Activated naive CD8-positive, alpha-beta T cell treated with anti-CD3 and anti-CD28 coated beads for 36 hours (primary cell): ENCODE measurements around the gene ITPRID2. TPM values are rescaled to one million over a fixed set of nuclear protein-coding genes. Genes with fewer than 3 reads are reported as not detected.

Source experiments
- DNase-seq: peaks from one replicate; pipeline ENCODE4 v3.0.0; 2021
- H3K27ac Mint-ChIP-seq: one replicate; pipeline ENCODE4 v1.8.0; 2022; ENCODE audit warnings: mild to moderate bottlenecking, moderate library complexity, mixed read lengths
- H3K27me3 Mint-ChIP-seq: one replicate; pipeline ENCODE4 v1.8.0; 2022; ENCODE audit warnings: mild to moderate bottlenecking, mixed read lengths
- H3K36me3 Mint-ChIP-seq: one replicate; pipeline ENCODE4 v1.8.0; 2021; ENCODE audit warnings: mild to moderate bottlenecking, mixed read lengths
- H3K4me1 Mint-ChIP-seq: one replicate; pipeline ENCODE4 v1.8.0; 2021; ENCODE audit warnings: mixed read lengths
- H3K4me3 Mint-ChIP-seq: one replicate; pipeline ENCODE4 v1.8.0; 2022; ENCODE audit warnings: mild to moderate bottlenecking, moderate library complexity, mixed read lengths
- H3K9me3 Mint-ChIP-seq: one replicate; pipeline ENCODE4 v1.8.0; 2022; ENCODE audit warnings: mixed read lengths
- total RNA-seq, 2 experiments: library from RNA; stranded (reverse); gene quantifications; one replicate each; pipeline ENCODE4 v1.2.3, GENCODE V29; 2021

Gene ITPRID2
- total RNA-seq, 2 experiments from 2014 or later, result 47.2 to 49.4 TPM

DNA sequence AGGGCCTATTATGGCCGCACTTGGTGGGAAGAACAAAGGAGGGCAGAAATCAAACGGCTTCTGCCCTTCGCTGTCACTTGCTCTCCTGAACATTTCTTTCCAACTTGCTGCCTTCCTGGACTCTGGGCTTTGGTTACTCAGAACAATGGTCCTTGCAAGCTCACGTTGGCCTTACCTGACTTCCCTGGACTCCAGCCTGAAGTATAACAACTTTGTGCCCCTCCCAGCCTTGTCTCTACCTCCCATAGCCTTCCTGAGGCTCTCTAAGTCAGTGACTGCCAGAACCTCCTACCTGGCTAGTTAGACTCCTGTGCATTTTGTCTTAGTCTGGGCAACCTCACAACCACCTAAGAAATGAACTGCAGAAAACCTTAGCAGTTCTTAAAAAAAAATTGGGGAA lies 30.2 kb upstream of the ITPRID2 start:
- Mint-ChIP-seq H3K9me3 (no peaks in the 10 kb centered on the region), H3K27me3 (no peaks in the 10 kb centered on the region), H3K4me3 (no peak overlapping the region), H3K4me1 (no peaks in the 10 kb centered on the region), H3K27ac (no peak overlapping the region), H3K36me3 (no peaks in the 10 kb centered on the region)
- DNase-seq, result no peak

DNA sequence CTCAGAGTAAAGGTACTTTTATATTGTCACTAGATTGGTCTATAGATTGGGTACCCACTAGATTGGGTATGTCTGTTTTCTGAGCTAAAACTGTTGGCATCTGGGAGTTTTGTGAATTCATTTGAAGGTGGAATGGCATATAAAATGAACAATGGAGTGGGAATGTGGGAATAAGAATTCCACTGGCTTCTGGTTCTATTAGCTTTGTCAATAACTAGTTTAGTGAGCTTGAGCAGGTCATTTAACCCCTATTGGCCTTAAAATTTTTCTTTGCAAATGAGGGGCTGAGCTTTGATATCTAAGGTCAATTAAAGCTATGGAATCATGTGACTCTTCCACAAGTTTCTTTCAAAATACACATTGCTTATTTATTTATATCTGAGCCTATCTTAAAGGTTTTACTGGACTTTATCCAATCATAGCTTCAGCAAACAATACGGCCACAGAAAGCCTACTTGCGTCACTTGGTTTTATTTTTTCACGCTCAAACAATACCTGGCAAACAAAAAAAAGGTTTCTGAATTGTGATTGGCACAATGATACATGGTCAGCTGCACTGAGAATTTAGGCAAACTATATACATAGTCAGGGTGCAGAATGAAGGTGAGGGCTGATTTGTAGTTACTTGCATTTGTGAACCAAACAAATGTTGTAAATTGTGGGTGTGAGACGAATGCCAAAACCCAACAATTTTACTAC lies 28.8 kb upstream of the ITPRID2 start:
- H3K4me3 Mint-ChIP-seq, result no peak overlapping the region
- H3K27me3 Mint-ChIP-seq, result no peaks in the 10 kb centered on the region
- H3K9me3 Mint-ChIP-seq, result no peaks in the 10 kb centered on the region
- no peak for DNase-seq
- no peaks in the 10 kb centered on the region for H3K4me1 Mint-ChIP-seq
- H3K36me3 Mint-ChIP-seq, result no peaks in the 10 kb centered on the region
- H3K27ac Mint-ChIP-seq, result no peak overlapping the region

DNA sequence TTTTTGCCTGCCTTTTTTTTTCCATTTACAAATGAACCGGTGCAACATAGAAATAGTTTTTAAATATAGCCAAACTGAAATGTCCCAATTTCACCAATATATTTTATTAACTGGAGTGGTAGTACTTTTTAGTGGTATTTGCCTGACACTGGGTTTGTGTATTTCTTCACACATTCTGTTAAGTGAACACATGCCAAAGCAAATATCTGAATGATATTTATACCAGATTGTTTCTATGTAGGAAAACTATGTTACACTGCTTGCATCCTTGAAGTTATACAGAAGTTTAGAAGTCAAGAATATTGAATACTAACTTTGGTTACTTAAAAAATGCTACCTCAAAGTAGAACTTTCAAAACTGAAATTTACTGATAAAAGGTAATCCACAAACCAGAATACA lies 19.4 kb upstream of the ITPRID2 start:
- no peaks in the 10 kb centered on the region for H3K27me3 Mint-ChIP-seq
- no peak for DNase-seq
- no peaks in the 10 kb centered on the region for H3K9me3 Mint-ChIP-seq
- H3K4me1 Mint-ChIP-seq, result no peaks in the 10 kb centered on the region
- no peaks in the 10 kb centered on the region for H3K36me3 Mint-ChIP-seq
- H3K4me3 Mint-ChIP-seq, result no peak overlapping the region
- no peak overlapping the region for H3K27ac Mint-ChIP-seq

DNA sequence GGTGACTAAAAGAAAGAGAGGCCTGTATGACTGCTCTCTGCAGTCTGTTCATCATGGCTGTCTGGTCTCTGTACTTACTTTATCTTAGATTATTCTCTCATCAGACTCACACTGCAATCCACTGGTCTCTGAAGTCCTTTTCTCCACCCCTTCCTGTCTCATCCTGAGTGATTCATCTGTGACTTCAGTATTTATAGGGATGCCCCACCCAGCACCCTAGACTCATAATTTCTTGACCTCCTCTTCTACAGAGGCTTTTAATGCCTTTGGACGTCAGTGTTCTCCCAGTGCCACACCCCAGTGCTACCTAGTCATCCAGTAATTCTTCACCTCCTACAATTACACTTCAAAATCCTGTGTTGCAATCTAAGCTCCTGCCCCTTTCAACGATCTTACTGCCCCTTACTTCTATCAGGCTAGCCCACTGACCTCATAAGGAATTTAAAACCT lies 14.9 kb upstream of the ITPRID2 start:
- Mint-ChIP-seq H3K9me3 (no peaks in the 10 kb centered on the region), H3K36me3 (no peaks in the 10 kb centered on the region), H3K27ac (no peak overlapping the region), H3K27me3 (no peaks in the 10 kb centered on the region), H3K4me3 (no peak overlapping the region), H3K4me1 (no peaks in the 10 kb centered on the region)
- DNase-seq, result no peak

DNA sequence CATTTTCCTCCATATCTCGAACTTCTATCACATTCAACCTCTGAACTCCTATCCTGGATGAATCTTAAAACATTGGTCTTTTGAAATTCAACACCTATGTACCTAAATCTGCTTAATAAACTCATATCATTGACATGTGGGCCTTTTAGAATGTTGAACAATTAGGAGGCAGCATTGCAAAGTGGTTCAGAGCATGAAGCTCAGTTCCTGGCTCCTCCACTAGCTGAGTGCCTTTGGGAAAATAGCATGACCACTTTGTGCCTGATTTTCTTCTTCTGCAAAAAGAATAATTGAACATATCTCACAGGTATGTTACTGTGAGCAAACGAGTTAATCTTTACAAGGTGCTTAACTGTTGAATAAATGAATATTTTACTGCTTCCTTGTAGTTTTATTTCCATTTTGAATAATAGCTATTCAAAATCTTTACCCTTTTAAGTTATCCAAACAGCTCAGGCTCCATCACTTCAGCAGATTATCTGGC lies 14.3 kb upstream of the ITPRID2 start:
- Mint-ChIP-seq H3K4me3 (no peak overlapping the region), H3K4me1 (no peaks in the 10 kb centered on the region), H3K27me3 (no peaks in the 10 kb centered on the region), H3K9me3 (no peaks in the 10 kb centered on the region), H3K36me3 (no peaks in the 10 kb centered on the region), H3K27ac (no peak overlapping the region)
- DNase-seq, result no peak

DNA sequence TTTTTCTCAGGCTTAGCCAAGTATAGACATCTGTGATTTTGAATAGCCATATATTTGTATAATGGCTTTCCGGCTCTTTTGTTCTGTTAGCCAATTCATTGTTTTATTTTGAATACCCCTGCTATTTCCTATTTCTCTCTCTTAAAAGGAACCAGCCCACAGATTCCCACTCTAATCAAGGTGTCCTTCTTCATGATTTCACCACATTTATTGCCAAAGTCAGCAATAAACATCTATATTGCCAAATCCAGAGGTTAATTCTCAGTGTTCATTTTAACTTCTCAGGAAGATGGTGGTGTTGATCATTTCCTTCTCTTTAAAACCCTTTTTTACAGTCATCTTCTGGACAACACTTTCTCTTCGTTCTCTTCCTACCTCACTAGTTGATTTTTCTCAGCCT lies 13.1 kb upstream of the ITPRID2 start:
- no peak for DNase-seq
- H3K27ac Mint-ChIP-seq, result no peak overlapping the region
- no peaks in the 10 kb centered on the region for H3K27me3 Mint-ChIP-seq
- no peak overlapping the region for H3K4me3 Mint-ChIP-seq
- no peaks in the 10 kb centered on the region for H3K4me1 Mint-ChIP-seq
- H3K9me3 Mint-ChIP-seq, result no peaks in the 10 kb centered on the region
- H3K36me3 Mint-ChIP-seq, result no peaks in the 10 kb centered on the region

DNA sequence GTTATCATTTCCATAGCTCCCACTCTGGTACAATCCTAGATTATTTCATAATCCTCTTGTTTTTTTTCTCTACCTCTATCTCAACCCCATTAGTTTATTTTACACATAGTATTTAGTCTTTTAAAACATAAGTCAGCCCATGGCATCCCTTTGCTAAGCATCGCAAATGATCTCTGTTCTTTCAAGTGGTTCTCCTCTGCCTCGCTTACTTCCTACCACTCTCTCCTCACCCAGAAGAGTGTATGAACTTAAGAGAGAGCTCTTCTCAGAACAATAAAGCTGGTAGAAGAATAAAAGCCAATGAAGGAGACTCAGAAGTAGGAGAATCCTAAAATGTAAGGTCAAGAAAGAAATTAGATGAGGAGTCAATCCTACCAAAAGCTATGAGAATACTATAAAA lies 12.2 kb upstream of the ITPRID2 start:
- Mint-ChIP-seq H3K9me3 (no peaks in the 10 kb centered on the region), H3K4me1 (no peaks in the 10 kb centered on the region), H3K27me3 (peaks cover 4% of the 10 kb centered on the region)

DNA sequence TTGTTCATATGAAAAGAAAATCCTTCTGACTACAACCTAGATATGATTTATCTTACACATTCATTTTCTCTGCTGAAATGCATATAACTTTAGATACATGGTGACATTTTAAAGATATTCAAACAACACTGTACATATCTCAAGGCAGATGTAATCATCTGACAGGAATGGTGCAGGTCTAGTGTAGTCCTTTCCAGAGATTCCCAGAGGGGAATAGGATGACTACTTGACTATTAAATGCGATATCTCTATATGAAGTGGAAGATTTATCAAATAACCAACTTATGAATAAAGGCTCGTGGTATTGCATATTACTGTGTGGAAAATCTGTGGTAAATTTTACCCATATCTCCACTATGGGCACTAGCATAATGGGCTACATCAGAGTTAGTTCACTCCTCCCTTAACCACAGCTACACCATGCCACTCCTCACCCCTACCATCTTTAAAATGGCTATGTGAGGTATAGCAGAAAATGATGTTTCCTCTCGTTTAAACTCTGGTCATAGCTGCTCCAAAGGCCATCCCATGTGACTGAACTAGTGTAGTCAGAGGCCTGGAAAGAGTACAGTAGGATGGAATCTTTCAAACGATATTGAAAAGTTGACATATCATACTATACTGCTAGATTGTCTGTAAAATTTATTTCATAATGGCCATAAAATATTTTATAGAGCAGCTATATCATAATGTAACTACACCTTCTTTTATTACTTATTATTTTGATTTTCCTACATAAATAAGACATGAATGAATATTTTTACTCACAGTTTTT lies 9.1 kb upstream of the ITPRID2 start:
- Mint-ChIP-seq H3K27me3 (peaks cover 18% of the 10 kb centered on the region), H3K4me1 (no peaks in the 10 kb centered on the region), H3K9me3 (no peaks in the 10 kb centered on the region), H3K4me3 (no peak overlapping the region), H3K27ac (no peak overlapping the region), H3K36me3 (no peaks in the 10 kb centered on the region)
- DNase-seq, result no peak

More for the DNA sequence above, 12.2 kb upstream of the ITPRID2 start:
- Mint-ChIP-seq H3K27ac (no peak overlapping the region), H3K4me3 (no peak overlapping the region), H3K36me3 (no peaks in the 10 kb centered on the region)
- no peak for DNase-seq

DNA sequence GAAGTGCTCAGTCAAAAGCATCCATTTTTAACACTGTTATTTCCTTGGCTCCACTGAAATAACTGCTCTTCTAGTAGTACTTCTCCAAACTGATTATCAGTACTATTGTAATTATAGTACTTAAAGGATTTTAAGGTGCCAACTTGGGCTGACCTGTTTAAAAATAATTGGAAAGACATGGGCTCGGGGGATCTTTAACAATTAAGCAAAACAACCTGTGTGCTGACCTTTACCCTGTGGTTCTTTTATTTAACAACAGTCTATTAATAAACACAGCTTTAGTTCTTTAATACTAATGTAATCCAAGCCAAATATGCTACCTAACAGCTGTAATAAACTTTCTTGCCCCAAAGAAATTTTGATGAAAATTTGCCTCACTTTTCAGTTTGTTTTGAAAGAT lies 6.9 kb upstream of the ITPRID2 start:
- Mint-ChIP-seq H3K4me3 (no peak overlapping the region), H3K36me3 (no peaks in the 10 kb centered on the region), H3K4me1 (no peaks in the 10 kb centered on the region), H3K9me3 (no peaks in the 10 kb centered on the region), H3K27ac (no peak overlapping the region), H3K27me3 (peaks cover 23% of the 10 kb centered on the region)
- DNase-seq, result no peak

DNA sequence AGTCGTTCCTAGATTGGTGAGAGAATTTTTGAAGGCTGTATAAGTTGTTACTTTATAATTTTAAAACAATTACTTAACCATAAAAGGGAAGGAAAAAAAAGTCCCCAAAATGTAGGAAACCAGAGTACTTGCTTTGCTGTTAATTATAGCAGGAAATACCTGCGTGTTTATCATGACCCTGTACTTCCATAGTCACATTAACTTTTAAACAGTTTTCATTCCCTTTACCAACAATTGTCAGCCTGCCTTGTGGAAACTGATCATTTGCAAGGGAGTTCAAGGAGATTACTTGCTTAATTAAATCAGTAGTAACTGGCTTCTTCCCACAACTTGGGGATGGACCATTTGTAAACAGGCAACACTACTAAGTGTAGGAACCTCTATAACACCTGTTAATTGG lies 6.4 kb upstream of the ITPRID2 start:
- no peaks in the 10 kb centered on the region for H3K9me3 Mint-ChIP-seq
- no peak overlapping the region for H3K27ac Mint-ChIP-seq
- H3K4me3 Mint-ChIP-seq, result no peak overlapping the region
- H3K36me3 Mint-ChIP-seq, result no peaks in the 10 kb centered on the region
- no peaks in the 10 kb centered on the region for H3K4me1 Mint-ChIP-seq
- no peak for DNase-seq
- H3K27me3 Mint-ChIP-seq, result peaks cover 28% of the 10 kb centered on the region

DNA sequence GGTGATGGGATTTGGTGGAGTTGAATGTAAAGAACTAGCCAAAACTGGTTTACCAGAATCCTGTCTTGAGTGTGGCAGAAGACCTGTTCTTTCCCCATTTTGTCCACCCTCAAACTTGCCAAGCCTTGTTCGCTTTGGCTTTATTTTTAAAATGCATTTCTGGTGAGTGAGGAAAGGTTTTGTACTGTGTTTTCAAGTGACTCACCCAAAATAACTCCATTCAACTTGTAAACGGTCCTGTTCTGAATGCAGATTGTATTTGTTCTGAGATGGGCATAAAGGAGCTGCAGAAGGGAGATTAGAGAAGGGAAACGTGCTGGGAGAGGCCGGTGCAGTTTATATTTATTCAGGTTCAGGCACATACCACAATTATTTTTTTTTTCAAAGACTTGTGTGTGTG lies 5.3 kb upstream of the ITPRID2 start:
- Mint-ChIP-seq H3K27me3 (peaks cover 35% of the 10 kb centered on the region), H3K9me3 (no peaks in the 10 kb centered on the region), H3K36me3 (no peaks in the 10 kb centered on the region), H3K4me1 (peaks cover 2% of the 10 kb centered on the region), H3K4me3 (no peak overlapping the region), H3K27ac (no peak overlapping the region)
- no peak for DNase-seq

DNA sequence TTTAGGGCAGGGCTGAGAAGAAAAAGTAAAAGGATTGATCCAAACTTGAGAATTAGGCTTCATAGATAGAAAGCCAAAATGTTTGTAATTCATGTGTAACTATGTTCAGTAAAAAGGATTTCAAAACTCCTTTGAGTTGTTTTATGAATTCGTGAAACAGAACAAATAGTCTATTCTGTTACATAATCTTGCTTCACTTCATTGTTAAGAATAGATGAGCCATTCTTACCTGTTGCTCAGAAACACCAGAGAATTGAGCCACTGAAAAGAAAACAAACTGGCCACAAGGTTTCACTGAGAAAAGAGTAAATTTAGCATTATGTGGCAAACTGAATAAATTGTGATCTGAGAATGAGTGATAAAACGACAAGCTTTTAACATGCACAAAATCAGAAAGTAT lies 4.5 kb upstream of the ITPRID2 start:
- H3K27me3 Mint-ChIP-seq, result peaks cover 36% of the 10 kb centered on the region
- no peak overlapping the region for H3K27ac Mint-ChIP-seq
- no peaks in the 10 kb centered on the region for H3K9me3 Mint-ChIP-seq
- peaks cover 4% of the 10 kb centered on the region for H3K4me1 Mint-ChIP-seq
- H3K36me3 Mint-ChIP-seq, result no peaks in the 10 kb centered on the region
- H3K4me3 Mint-ChIP-seq, result no peak overlapping the region
- no peak for DNase-seq

DNA sequence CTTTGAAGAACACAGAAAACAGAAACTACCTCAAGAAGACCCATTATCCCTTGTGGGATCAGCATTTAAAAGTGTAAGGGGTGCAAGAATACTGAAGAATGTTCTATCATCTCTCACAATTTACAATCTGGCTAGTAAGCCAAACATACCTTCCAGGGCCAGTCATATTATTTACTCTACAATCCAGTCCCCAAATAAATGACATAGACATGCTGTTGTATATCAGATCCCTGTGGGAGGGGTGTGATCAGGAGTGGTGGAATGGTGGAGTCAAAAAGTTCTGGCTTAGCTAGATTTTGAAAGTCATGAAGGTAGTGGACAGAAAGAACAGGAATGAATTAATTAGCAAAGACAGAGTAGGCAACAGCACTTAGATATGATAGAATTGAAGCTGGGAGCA lies 1.8 kb upstream of the ITPRID2 start:
- H3K27me3 Mint-ChIP-seq, result peaks cover 32% of the 10 kb centered on the region
- no peak overlapping the region for H3K4me3 Mint-ChIP-seq
- H3K9me3 Mint-ChIP-seq, result no peaks in the 10 kb centered on the region
- no peak overlapping the region for H3K27ac Mint-ChIP-seq
- peaks cover 19% of the 10 kb centered on the region for H3K36me3 Mint-ChIP-seq
- DNase-seq, result no peak
- peaks cover 24% of the 10 kb centered on the region for H3K4me1 Mint-ChIP-seq

DNA sequence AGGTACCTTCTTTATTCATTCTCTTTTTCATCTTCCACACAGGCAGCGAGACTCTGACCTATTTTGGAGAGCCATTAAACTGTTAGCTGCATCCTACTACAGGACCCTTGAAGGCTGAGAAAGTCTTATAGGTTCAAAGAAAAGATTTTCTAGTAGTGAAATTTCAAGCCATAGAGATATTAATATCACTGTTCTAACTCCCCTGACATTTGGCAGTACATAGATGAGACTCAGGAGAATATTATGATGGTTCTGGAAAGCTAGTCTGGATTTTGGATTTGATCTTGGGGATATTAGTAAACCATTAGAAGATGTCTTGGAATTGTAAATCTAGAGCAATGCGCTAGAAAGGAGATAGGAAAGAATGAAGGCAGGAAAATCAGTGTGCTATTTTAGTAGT lies 1.3 kb upstream of the ITPRID2 start:
- Mint-ChIP-seq H3K4me1 (peaks cover 24% of the 10 kb centered on the region), H3K27me3 (peaks cover 32% of the 10 kb centered on the region)
- DNase-seq, result no peak

DNA sequence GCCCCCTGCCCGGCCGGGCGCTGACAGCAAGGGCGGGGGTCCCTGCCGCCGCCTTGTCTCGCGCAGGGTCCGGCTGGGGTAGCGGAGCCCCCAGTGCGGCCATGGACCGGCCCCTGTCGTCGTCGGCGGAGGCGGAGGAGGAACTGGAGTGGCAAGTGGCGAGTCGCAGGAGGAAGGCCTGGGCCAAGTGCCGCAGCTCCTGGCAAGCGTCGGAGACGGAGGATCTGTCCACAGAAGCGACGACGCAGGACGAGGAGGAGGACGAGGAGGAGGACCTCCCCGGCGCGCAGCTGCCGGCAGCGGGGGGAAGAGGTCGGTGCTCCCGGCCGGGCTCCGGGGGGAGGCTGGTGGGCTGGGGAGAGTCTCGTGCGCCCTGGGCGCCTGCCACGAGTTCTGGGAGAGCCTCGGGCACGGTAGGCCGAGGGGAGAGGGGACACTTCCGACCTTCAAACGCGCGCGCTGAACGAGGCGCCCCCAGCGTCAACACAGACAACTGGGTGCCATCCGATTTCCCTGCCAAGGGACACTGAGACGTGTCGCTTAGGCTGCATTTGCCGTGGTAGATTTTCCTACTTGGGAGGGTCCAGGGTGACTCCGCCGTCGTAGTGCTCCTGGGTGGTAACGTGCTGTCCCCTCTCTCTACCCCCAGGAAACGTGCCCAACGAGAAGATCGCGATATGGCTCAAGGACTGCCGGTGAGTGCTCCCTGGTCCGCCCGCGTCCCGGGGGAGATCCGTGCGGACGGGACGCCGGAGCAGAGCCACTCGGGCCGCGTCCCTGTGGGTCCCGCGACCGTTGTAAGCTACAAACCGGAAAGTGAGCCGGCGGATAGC lies 652 bp downstream of the ITPRID2 start:
- peak overlapping the region; percentile 96 for H3K4me3 Mint-ChIP-seq
- peak; percentile 71 for DNase-seq
- peak overlapping the region; percentile 94 for H3K27ac Mint-ChIP-seq
- H3K36me3 Mint-ChIP-seq, result peaks cover 21% of the 10 kb centered on the region
- H3K9me3 Mint-ChIP-seq, result no peaks in the 10 kb centered on the region
- peaks cover 20% of the 10 kb centered on the region for H3K27me3 Mint-ChIP-seq
- H3K4me1 Mint-ChIP-seq, result peaks cover 34% of the 10 kb centered on the region

More for the DNA sequence above, 1.3 kb upstream of the ITPRID2 start:
- Mint-ChIP-seq H3K4me3 (no peak overlapping the region), H3K36me3 (peaks cover 19% of the 10 kb centered on the region), H3K27ac (no peak overlapping the region), H3K9me3 (no peaks in the 10 kb centered on the region)
